Neuronal stem cell (in vitro differentiated cells): Measurements from ENCODE around the gene TBC1D4.

ENCODE experiments used
- DNase-seq: peaks from one replicate; pipeline ENCODE4 v3.0.0-alpha.2; 2013; ENCODE audit warnings: low spot score
- H2AFZ ChIP-seq: one replicate; pipeline ENCODE4 v1.6.1; 2013; ENCODE audit warnings: mild to moderate bottlenecking, low read length, inconsistent platforms
- H2AK5ac ChIP-seq: 2 replicates; pipeline ENCODE4 v1.6.1; 2013; ENCODE audit warnings: low read depth, mild to moderate bottlenecking, inconsistent platforms, low read length, moderate library complexity, mixed read lengths
- H2BK120ac ChIP-seq: 2 replicates; pipeline ENCODE4 v1.6.1; 2013; ENCODE audit warnings: low read depth, mild to moderate bottlenecking, inconsistent platforms, low read length, moderate library complexity, mixed read lengths
- H2BK12ac ChIP-seq: one replicate; pipeline ENCODE4 v1.6.1; 2013; ENCODE audit warnings: low read length, inconsistent platforms
- H2BK15ac ChIP-seq: 2 replicates; pipeline ENCODE4 v1.6.1; 2013; ENCODE audit warnings: mild to moderate bottlenecking, low read length, inconsistent platforms, mixed read lengths
- H2BK5ac ChIP-seq: one replicate; pipeline ENCODE4 v1.6.1; 2013; ENCODE audit warnings: inconsistent platforms, mild to moderate bottlenecking, low read length, moderate library complexity
- H3K14ac ChIP-seq: one replicate; pipeline ENCODE4 v1.6.1; 2013; ENCODE audit warnings: low read length, inconsistent platforms
- H3K18ac ChIP-seq: 2 replicates; pipeline ENCODE4 v1.6.1; 2013; ENCODE audit warnings: low read length, inconsistent platforms
- H3K23ac ChIP-seq: 2 replicates; pipeline ENCODE4 v1.6.1; 2013; ENCODE audit warnings: low read depth, mild to moderate bottlenecking, mixed read lengths, low read length, inconsistent platforms; ENCODE audit not compliant: poor library complexity
- H3K27ac ChIP-seq: replicated peaks from 3 replicates; pipeline ENCODE4 v1.5.1; 2013; ENCODE audit warnings: low read length, inconsistent platforms
- H3K27me3 ChIP-seq, 3 experiments: 2 replicates each; pipeline ENCODE4 v1.6.1; 2013; ENCODE audit warnings: low read length in 3 of 3, mild to moderate bottlenecking in 2 of 3, inconsistent platforms in 1 of 3, low read depth in 1 of 3, mixed read lengths in 1 of 3, moderate library complexity in 1 of 3; ENCODE audit not compliant: control insufficient read depth in 3 of 3, insufficient read depth in 3 of 3
- H3K36me3 ChIP-seq, 2 donors: replicated peaks in 1 of 2; 2 replicates each; pipeline ENCODE4 v1.6.1; 2013; ENCODE audit warnings: low read length in 2 of 2; ENCODE audit not compliant: control insufficient read depth in 2 of 2, insufficient read depth in 2 of 2
- H3K4ac ChIP-seq: 2 replicates; pipeline ENCODE4 v1.6.1; 2013; ENCODE audit warnings: inconsistent platforms, mild to moderate bottlenecking, low read length, moderate library complexity
- H3K4me1 ChIP-seq, 2 donors: 1 replicate in 1 of 2; 2 replicates in 1 of 2; pipeline ENCODE4 v1.6.1; 2013; ENCODE audit warnings: low read length in 2 of 2, low read depth in 1 of 2; ENCODE audit not compliant: control insufficient read depth in 2 of 2, insufficient read depth in 1 of 2
- H3K4me2 ChIP-seq: one replicate; pipeline ENCODE4 v1.6.1; 2013; ENCODE audit warnings: mild to moderate bottlenecking, low read length, inconsistent platforms; ENCODE audit not compliant: insufficient read depth, poor library complexity, severe bottlenecking
- H3K4me3 ChIP-seq, 2 donors: 2 replicates each; pipeline ENCODE4 v1.5.1; 2013; ENCODE audit warnings: low read length in 2 of 2, mild to moderate bottlenecking in 2 of 2, inconsistent platforms in 1 of 2, moderate library complexity in 1 of 2
- H3K79me1 ChIP-seq: one replicate; pipeline ENCODE4 v1.6.1; 2013; ENCODE audit warnings: low read depth, mild to moderate bottlenecking, inconsistent platforms, low read length, moderate library complexity
- H3K9ac ChIP-seq: one replicate; pipeline ENCODE4 v1.6.1; 2013; ENCODE audit warnings: mild to moderate bottlenecking, low read depth, low read length, inconsistent platforms; ENCODE audit not compliant: poor library complexity
- H3K9me3 ChIP-seq, 2 donors: replicated peaks in 1 of 2; 2 replicates each; pipeline versions ENCODE3 to v1.6.1; 2013; ENCODE audit warnings: low read length in 2 of 2, mild to moderate bottlenecking in 2 of 2, inconsistent platforms in 1 of 2, low read depth in 1 of 2, mixed read lengths in 1 of 2, moderate library complexity in 1 of 2; ENCODE audit not compliant: control insufficient read depth in 2 of 2, insufficient read depth in 1 of 2
- H4K8ac ChIP-seq: one replicate; pipeline ENCODE4 v1.6.1; 2013; ENCODE audit warnings: low read depth, mild to moderate bottlenecking, inconsistent platforms, low read length, moderate library complexity
- H4K91ac ChIP-seq: one replicate; pipeline ENCODE4 v1.6.1; 2013; ENCODE audit warnings: low read length, low read depth, mild to moderate bottlenecking, inconsistent platforms; ENCODE audit not compliant: poor library complexity
- WGBS, 2 donors: extraction: QIAGEN DNeasy Blood & Tissue Kit; methylation state at CpG; one replicate each; pipeline ENCODE4 v1.1.7; 2013; ENCODE audit warnings: missing lambda C conversion rate in 2 of 2, mixed read lengths in 1 of 2; ENCODE audit not compliant: insufficient read length in 2 of 2, insufficient replicate concordance in 1 of 2; ENCODE audit errors: extremely low coverage in 2 of 2; 5-methylcytosine and 5-hydroxymethylcytosine counted together

Gene TBC1D4

GRCh38 chr13:75505327-75505726 is 23.4 kb upstream of the TBC1D4 start:
- no peak overlapping the region for H3K4me3 ChIP-seq
- H4K91ac ChIP-seq, result no peak overlapping the region
- H3K9me3 ChIP-seq, result no peaks in the 10 kb centered on the region
- no peak overlapping the region for H3K23ac ChIP-seq
- no peak overlapping the region for H2AK5ac ChIP-seq
- no peaks in the 10 kb centered on the region for H3K27me3 ChIP-seq
- no peak overlapping the region for H3K9ac ChIP-seq
- H3K14ac ChIP-seq, result no peak overlapping the region
- no peak overlapping the region for H2AFZ ChIP-seq
- no peak overlapping the region for H3K4ac ChIP-seq
- H2BK120ac ChIP-seq, result no peak overlapping the region
- no CpG with 5 or more reads among the region's 3 CpGs for WGBS, 2 donors
- no peaks in the 10 kb centered on the region for H3K4me1 ChIP-seq
- no peak overlapping the region for H2BK12ac ChIP-seq
- H3K27ac ChIP-seq, result no peak overlapping the region
- no peak overlapping the region for H4K8ac ChIP-seq
- DNase-seq, result no peak
- no peak overlapping the region for H2BK5ac ChIP-seq
- no peak overlapping the region for H3K4me2 ChIP-seq
- H2BK15ac ChIP-seq, result no peak overlapping the region
- no peaks in the 10 kb centered on the region for H3K36me3 ChIP-seq
- H3K18ac ChIP-seq, result no peak overlapping the region
- H3K79me1 ChIP-seq, result no peaks in the 10 kb centered on the region

GRCh38 chr13:75495938-75496337 is 14.0 kb upstream of the TBC1D4 start:
- no peak overlapping the region for H2BK5ac ChIP-seq
- no peak overlapping the region for H2AFZ ChIP-seq
- no CpG with 5 or more reads among the region's 5 CpGs for WGBS, 2 donors
- no peak overlapping the region for H3K23ac ChIP-seq
- no peak overlapping the region for H2BK12ac ChIP-seq
- H3K4me1 ChIP-seq, result no peaks in the 10 kb centered on the region
- H3K36me3 ChIP-seq, result no peaks in the 10 kb centered on the region
- H2AK5ac ChIP-seq, result no peak overlapping the region
- no peaks in the 10 kb centered on the region for H3K27me3 ChIP-seq
- no peak overlapping the region for H4K91ac ChIP-seq
- no peak overlapping the region for H3K27ac ChIP-seq
- no peak overlapping the region for H3K4me2 ChIP-seq
- H4K8ac ChIP-seq, result no peak overlapping the region
- no peak overlapping the region for H3K9ac ChIP-seq
- no peak overlapping the region for H3K14ac ChIP-seq
- H2BK15ac ChIP-seq, result no peak overlapping the region
- no peak for DNase-seq
- H3K4ac ChIP-seq, result no peak overlapping the region
- no peaks in the 10 kb centered on the region for H3K79me1 ChIP-seq
- H2BK120ac ChIP-seq, result no peak overlapping the region
- H3K4me3 ChIP-seq, result no peak overlapping the region
- H3K9me3 ChIP-seq, result no peaks in the 10 kb centered on the region
- H3K18ac ChIP-seq, result no peak overlapping the region

DNA sequence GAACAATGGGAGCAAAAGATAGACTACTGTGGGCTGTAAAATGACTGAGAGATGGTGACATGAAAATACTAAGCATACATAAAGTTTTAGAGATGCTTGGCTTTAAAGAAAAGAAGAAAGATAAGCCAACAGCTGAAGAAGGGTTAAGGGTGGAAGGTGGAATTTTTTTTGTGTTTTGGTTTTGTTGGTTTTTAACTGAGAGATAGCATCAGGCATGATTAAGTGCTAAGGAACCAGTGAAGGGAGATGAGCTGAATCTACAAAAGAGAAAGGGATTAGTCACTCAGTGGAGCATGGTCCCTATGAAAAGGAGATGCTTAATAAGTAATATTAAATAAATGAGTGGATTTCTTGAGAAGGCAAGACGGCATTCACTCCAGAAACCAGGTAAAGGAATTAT is 12.5 kb upstream of the TBC1D4 start:
- Histone ChIP-seq H2BK15ac (no peak overlapping the region), H2AK5ac (no peak overlapping the region), H2BK120ac (no peak overlapping the region), H3K4ac (no peak overlapping the region), H3K9ac (no peak overlapping the region), H3K36me3 (no peaks in the 10 kb centered on the region), H3K79me1 (no peaks in the 10 kb centered on the region), H3K4me1 (no peaks in the 10 kb centered on the region), H3K23ac (no peak overlapping the region), H3K9me3 (no peaks in the 10 kb centered on the region), H3K18ac (no peak overlapping the region), H3K14ac (no peak overlapping the region), H4K91ac (no peak overlapping the region), H2BK12ac (no peak overlapping the region), H3K27ac (no peak overlapping the region), H3K4me3 (no peak overlapping the region), H3K27me3 (no peaks in the 10 kb centered on the region), H4K8ac (no peak overlapping the region), H2AFZ (no peak overlapping the region), H2BK5ac (no peak overlapping the region), H3K4me2 (no peak overlapping the region)
- DNase-seq, result no peak
- WGBS, 2 donors, result no CpG with 5 or more reads among the region's 1 CpG

- H3K18ac ChIP-seq, result no peak overlapping the region
- no peaks in the 10 kb centered on the region for H3K79me1 ChIP-seq
- H3K4me1 ChIP-seq, result no peaks in the 10 kb centered on the region
- H3K4me2 ChIP-seq, result no peak overlapping the region
- no peak overlapping the region for H3K23ac ChIP-seq
- H2BK15ac ChIP-seq, result no peak overlapping the region
- no peak overlapping the region for H2BK120ac ChIP-seq
- no peak overlapping the region for H3K4me3 ChIP-seq
- H3K36me3 ChIP-seq, result no peaks in the 10 kb centered on the region
- H3K27me3 ChIP-seq, result no peaks in the 10 kb centered on the region
- H3K9me3 ChIP-seq, result no peaks in the 10 kb centered on the region
- H3K4ac ChIP-seq, result no peak overlapping the region
- DNase-seq, result no peak
- no peak overlapping the region for H4K91ac ChIP-seq
- H3K14ac ChIP-seq, result no peak overlapping the region
- H2AK5ac ChIP-seq, result no peak overlapping the region
- H2BK5ac ChIP-seq, result no peak overlapping the region
- no peak overlapping the region for H4K8ac ChIP-seq
- H3K9ac ChIP-seq, result no peak overlapping the region
- H2BK12ac ChIP-seq, result no peak overlapping the region
- H2AFZ ChIP-seq, result no peak overlapping the region
- no peak overlapping the region for H3K27ac ChIP-seq
These were observed 11.2 kb upstream of the TBC1D4 start for GRCh38 chr13:75493156-75493555.
